Kidney (tissue), 14 donors: ENCODE results near the gene SRGN. TPM values are rescaled to one million over a fixed set of nuclear protein-coding genes. Genes with fewer than 3 reads are reported as not detected.

Source experiments
- DNase-seq, 5 donors: peaks; one replicate each; pipeline ENCODE4 v3.0.0-alpha.2; 2013 to 2020
- FAIRE-seq: peaks from 2 replicates; lab custom pipeline; 2012; peaks lifted over from hg19 to GRCh38; lab: Jason Lieb, UNC
- H3K27ac ChIP-seq, 2 donors: one replicate each; pipeline ENCODE4 v1.7.0; 2013; ENCODE audit warnings: low read depth in 2 of 2, low read length in 2 of 2, inconsistent platforms in 1 of 2
- H3K27me3 ChIP-seq: one replicate; pipeline ENCODE4 v1.7.1; 2013; ENCODE audit warnings: low read length, inconsistent platforms; ENCODE audit not compliant: control insufficient read depth, insufficient read depth
- H3K36me3 ChIP-seq, 3 donors: one replicate each; pipeline versions ENCODE4 v1.7.0 to v1.7.1; 2013; ENCODE audit warnings: low read length in 3 of 3, control low read depth in 1 of 3, inconsistent platforms in 1 of 3; ENCODE audit not compliant: insufficient read depth in 3 of 3, control insufficient read depth in 2 of 3
- H3K4me1 ChIP-seq, 3 donors: one replicate each; pipeline versions ENCODE4 v1.7.0 to v1.7.1; 2013; ENCODE audit warnings: low read length in 3 of 3, inconsistent platforms in 1 of 3, low read depth in 1 of 3; ENCODE audit not compliant: control insufficient read depth in 2 of 3, insufficient read depth in 2 of 3
- H3K4me3 ChIP-seq, 3 donors: one replicate each; pipeline versions ENCODE4 v1.7.0 to v1.8.1; 2013; ENCODE audit warnings: low read length in 3 of 3, control low read depth in 1 of 3, inconsistent platforms in 1 of 3
- H3K9ac ChIP-seq, 3 donors: one replicate each; pipeline versions ENCODE4 v1.7.0 to v1.7.1; 2013; ENCODE audit warnings: low read length in 3 of 3, control low read depth in 1 of 3, inconsistent platforms in 1 of 3
- H3K9me3 ChIP-seq, 3 donors: one replicate each; pipeline versions ENCODE4 v1.7.0 to v1.7.1; 2013; ENCODE audit warnings: low read length in 3 of 3, control low read depth in 1 of 3, inconsistent platforms in 1 of 3; ENCODE audit not compliant: control insufficient read depth in 2 of 3, insufficient read depth in 1 of 3
- intact Hi-C: fragments of 100-400 bp; cut with DNase I; formaldehyde crosslinking; loops from one replicate; pipeline ENCODE4 v1.11.1; 2022
- polyA plus RNA-seq: library from polyadenylated mRNA; stranded (reverse); fragments of 350-450 nt; fragmentation: Illumina TruSeq; extraction: RNeasy Lipid Tissue Mini Kit (QIAGEN cat#74804); gene quantifications from one replicate; pipeline ENCODE4 v1.2.3, GENCODE V29; 2014; ENCODE audit warnings: low read depth, low replicate concordance; ENCODE audit not compliant: insufficient read depth
- total RNA-seq: library from RNA; stranded (reverse); fragmentation: NEBNext Ultra II Directional; extraction: Animal tissue kit (Norgen Biotek cat#: 25700); gene quantifications from one replicate; pipeline ENCODE4 v1.2.1, GENCODE V29; 2021
- TF ChIP-seq, protein P1 (sequence below): IDR thresholded peaks from 3 replicates; pipeline ENCODE4 v1.5.1; 2012; ENCODE audit warnings: mild to moderate bottlenecking, moderate library complexity, borderline replicate concordance; ENCODE audit not compliant: insufficient read depth; ENCODE audit errors: extremely low read depth
- donor health status: control.
- donor health status: control.
- donor health status: control.
- donor health status: control.
- donor health status: control.
- donor health status: DM: yes; HTN: yes; CAD: no.
- donor health status: Normal renal cell carcinoma (clear cell type).

The SRGN gene
- total and polyA plus RNA-seq, 2 donors from 2014 or later = 65.7 to 130 TPM

GRCh38 chr10:69064762-69065328 is 23.1 kb upstream of the SRGN start:
- intact Hi-C loops = no loop called here
- peaks cover 0 to 12% (median 9%) of the 10 kb centered on the region in 3 donors for H3K4me1 ChIP-seq
- no peak overlapping the region for H3K4me3 ChIP-seq
- no peak for DNase-seq
- no peak overlapping the region for H3K9ac ChIP-seq
- no peak for FAIRE-seq
- H3K27ac ChIP-seq = peak overlapping the region; percentile 4 to 18
- no peaks in the 10 kb centered on the region for H3K27me3 ChIP-seq
- no peaks in the 10 kb centered on the region for H3K9me3 ChIP-seq
- TF ChIP-seq, protein P1, sequence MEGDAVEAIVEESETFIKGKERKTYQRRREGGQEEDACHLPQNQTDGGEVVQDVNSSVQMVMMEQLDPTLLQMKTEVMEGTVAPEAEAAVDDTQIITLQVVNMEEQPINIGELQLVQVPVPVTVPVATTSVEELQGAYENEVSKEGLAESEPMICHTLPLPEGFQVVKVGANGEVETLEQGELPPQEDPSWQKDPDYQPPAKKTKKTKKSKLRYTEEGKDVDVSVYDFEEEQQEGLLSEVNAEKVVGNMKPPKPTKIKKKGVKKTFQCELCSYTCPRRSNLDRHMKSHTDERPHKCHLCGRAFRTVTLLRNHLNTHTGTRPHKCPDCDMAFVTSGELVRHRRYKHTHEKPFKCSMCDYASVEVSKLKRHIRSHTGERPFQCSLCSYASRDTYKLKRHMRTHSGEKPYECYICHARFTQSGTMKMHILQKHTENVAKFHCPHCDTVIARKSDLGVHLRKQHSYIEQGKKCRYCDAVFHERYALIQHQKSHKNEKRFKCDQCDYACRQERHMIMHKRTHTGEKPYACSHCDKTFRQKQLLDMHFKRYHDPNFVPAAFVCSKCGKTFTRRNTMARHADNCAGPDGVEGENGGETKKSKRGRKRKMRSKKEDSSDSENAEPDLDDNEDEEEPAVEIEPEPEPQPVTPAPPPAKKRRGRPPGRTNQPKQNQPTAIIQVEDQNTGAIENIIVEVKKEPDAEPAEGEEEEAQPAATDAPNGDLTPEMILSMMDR = no peak
- no peaks in the 10 kb centered on the region for H3K36me3 ChIP-seq

DNA sequence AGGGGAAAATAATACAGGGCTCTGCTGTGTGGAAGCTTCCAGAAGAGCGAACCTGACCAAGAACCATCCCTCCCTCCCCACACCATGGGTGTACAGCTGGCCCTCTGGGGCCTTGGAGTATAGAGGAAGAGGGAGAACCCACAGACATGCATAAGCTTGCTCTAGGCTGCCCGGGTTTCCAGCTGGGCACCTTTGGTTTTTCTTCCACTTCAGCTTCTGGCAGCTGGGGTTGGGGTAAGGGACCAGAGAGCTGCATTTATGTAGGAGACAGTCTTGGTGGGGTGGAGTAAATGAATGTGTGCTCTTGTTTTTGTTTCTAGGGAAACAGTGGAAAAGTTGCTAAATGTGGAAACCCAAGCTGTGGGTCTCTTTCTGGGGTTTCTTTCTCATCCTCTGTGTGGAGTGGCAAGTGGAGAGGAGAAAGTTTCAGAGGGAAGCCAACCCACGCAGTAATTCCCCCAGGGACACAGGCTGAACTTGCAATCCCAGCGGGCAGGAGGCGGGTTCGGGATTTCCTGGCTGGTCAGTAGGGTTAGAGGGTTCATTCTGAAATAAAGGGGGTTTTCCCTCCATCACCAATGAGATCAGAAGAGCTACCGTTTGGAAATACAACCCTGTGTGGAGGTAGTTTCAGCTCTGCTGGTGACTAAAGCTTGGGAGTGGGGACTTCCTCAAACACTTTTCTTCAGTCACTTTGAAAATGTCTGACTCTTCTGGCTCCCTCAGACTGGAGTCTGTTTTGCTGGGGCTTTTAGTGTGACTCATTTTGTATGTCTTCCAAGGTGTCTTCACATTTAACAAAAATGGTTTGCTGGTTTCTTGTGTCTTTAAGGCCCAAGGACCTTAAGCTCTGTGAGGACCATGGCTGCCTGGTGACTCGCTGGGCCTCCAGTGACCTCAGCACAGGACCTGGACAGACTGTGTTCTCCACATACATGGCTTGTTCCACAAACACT is 22.2 kb upstream of the SRGN start:
- TF ChIP-seq, protein P1 = no peak
- no peak for FAIRE-seq
- intact Hi-C loops = no loop called here
- H3K27ac ChIP-seq = peak overlapping the region; percentile 18 to 59
- H3K4me3 ChIP-seq = no peak overlapping the region
- H3K9ac ChIP-seq = peak overlapping the region in 1 of 3 donors; percentile 3
- H3K36me3 ChIP-seq = no peaks in the 10 kb centered on the region
- peaks cover 0 to 12% (median 9%) of the 10 kb centered on the region in 3 donors for H3K4me1 ChIP-seq
- no peaks in the 10 kb centered on the region for H3K27me3 ChIP-seq
- peak in 1 of 5 donors; percentile 80 for DNase-seq
- no peaks in the 10 kb centered on the region for H3K9me3 ChIP-seq

GRCh38 chr10:69067189-69067588 is 20.7 kb upstream of the SRGN start:
- DNase-seq (no peak), FAIRE-seq (no peak)
- Histone ChIP-seq H3K27me3 (no peaks in the 10 kb centered on the region), H3K9ac (no peak overlapping the region), H3K4me1 (peaks cover 0 to 7% (median 4%) of the 10 kb centered on the region in 3 donors), H3K9me3 (no peaks in the 10 kb centered on the region), H3K4me3 (no peak overlapping the region), H3K27ac (no peak overlapping the region), H3K36me3 (no peaks in the 10 kb centered on the region)
- intact Hi-C loops = no loop called here
- TF ChIP-seq, protein P1 = no peak
